HuH-7.5 (cell line): Measurements from ENCODE around the gene PLCL1.
"Not testable (repeated sequence)": the region's sequence is repeated elsewhere in the genome, so short reads cannot be mapped to it uniquely, and the experiment has no call there.

Source experiments
- DNase-seq: peaks from one replicate; pipeline ENCODE4 v3.0.0; 2011; ENCODE audit warnings: low spot score

Gene PLCL1

DNA sequence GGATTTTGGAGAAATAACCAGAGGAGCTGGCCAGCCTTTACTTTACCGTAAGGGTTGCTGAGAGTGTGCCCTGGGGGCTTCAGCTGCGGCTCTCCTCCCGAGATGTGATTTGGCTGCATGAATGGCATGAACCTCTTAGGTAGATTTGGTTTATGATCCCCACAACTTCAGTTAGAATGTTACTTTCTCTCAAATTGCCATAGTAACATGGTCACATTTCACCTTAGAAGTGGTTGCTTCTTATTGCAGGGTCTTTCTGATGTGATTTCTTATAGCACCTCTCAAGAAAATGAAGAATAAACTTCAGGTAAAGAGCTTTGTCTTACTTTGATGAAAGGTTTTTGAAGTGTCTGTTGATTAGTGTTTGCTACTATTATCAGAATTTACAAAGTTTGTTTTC, 5.6 kb downstream of the PLCL1 start:
- no peak for DNase-seq

DNA sequence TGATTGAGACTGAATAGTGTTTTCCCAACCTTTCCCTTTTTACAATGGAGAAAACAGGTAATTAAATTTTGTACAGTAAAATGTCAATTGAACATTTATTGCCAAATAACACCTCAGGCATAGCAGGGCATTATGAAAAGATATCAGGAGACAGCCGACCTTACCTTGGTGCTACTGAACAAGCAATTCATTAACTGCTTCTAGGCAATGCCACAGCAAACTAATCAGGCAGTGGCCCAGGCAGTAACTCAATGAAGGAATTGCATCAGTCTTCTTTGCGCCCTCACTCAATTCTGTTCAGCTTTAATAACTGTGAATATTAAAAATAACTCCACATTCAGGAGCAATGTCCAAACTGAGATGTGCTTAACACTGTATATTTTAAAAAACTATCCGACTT, 6.1 kb downstream of the PLCL1 start:
- no peak for DNase-seq

DNA sequence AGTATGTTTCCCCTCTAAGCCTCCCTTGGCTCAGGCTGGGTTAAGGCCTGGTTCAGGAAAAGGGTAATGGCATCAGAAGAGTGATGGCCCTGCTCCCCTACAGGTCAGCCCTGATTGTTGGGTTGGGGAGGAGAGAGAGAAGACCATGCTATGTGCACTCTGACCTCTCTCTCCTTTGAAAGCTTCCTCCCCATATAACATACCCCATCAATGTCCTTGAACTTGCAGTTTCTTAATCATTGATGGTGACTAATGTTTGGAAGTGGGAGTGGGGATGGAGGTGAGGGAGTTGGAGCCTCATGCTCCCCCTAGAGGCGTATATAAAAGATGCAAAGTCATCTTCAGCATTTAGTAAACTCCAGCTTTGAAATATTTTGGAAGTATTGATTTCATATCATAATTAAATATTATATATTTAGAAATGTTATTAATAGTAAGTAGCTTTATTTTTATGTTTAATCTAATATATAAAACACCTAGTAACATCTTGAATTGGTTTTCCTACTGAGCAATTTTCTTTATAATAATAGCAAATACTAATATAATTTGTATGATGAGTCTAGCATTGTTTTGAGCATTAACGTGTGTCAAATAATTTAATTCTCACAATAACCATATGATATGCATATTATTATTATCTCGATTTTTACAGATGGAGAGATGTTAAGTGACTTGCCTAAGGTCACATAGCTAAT, 8.8 kb downstream of the PLCL1 start:
- peak; percentile 31 for DNase-seq

DNA sequence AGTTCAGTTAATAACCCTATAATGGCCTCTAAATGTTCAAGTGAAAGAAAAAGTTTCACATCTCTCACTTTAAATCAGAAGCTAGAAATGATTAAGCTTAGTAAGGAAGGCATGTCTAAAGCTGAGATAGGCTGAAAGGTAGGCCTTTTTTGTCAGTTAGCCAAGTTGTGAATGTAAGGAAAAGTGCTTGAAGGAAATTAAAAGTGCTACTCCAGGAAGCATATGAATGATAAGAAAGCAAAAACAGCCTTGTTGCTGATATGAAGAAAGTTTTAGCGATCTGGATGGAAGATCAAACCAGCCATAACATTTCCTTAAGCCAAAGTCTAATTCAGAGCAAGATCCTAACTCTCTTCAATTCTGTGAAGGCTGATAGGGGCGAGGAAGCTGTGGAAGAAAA, 10.1 kb downstream of the PLCL1 start:
- DNase-seq: no peak

DNA sequence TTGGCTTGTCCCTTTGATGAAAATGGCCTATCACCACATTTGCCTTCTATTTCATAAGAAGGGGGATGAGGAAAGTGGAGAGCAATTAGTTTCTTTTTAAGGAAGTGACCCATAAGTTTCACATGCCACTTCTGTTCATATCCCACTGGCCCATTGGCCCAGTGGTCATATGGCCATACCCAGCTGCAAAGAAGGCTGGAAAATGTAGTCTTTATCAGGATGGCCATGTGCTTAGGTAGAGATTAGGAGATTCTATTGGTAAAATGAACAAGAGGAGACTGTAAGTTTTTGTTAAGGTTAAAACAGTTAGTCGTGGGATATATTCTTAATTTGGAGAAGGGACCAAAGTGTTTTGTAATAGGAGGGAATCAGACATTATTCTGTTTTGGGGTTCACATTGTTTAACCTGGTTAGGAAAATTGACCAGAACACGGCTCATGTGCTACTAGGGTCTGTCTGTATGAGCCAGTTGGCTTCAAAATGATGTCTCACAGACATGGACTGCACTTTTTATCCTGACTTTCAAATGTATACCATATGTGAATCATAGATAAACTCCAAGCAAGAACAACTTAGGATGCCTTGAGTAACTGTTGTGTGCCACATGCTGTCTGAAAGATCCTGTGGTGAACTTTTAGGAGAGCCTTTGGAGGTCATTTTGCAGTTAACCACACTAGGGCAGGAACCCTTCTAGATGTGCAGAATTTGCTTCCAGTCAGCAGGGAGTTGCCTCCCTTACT, 17.3 kb downstream of the PLCL1 start:
- DNase-seq: no peak

DNA sequence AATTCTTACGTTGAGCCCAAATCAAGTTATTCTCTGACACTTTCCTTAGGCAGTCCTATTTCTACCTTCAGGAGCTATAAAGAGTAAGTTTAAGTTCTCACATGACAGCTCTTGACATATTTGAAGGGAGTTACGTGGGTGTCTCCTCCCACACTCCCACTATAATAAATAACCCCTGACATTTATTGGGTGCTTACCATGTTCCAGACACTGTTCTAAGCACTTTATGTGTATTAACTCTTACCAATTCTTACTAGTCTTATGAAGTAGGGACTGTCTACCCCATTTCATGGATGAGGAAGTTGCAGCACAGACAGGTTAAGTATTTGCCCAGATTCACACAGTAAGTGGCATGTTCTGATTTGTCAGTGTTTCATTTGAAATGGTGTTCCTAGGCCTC, 17.9 kb downstream of the PLCL1 start:
- DNase-seq: no peak

DNA sequence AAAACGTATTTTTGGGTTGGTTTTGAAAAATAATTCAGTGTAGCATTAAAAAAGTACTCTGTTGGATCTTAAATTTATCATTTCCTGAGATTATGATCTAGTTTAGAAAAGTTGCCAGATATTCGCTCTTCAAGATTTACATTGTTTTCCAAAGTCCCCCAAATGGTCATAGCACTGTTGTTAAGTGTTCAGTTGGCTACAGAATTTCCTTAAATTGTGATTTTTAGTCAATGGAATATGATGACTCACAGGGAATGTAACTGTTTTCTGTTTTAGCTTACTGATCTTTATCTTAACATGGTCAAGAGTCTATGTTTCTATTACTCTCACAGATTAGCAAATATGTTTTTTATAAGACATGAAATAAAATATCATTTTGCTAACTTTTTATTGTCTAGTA, 23.2 kb downstream of the PLCL1 start:
- DNase-seq: no peak

DNA sequence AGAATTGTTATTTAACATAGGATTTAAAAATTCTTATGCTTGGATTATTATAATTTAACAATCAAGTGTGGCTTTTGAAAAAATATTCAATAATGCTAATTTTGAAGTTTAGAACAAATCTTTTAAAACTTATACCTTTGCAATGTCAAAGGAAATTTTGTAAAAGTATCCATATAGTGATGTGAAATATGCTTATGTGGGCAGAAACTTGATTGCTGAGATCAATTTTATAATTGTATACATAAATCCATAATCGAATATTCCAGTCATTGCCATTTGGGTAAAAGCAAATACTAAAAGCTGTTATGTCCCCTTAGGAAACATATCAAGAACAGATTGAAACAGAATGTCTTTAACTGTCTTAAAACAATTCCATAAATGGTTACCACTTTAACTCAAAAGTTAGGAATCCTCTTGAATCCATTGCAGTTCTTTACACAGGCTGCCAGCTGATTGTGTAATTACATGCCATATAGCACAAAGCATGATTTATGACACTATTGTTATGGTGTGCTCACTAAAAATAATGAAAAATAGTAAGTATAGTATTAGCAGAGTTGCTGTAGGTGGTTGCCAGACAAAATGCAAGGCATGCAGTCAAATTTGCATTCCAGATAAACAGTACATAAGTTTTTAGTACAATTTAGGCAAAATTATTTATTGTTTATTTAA, 24.2 kb downstream of the PLCL1 start:
- DNase-seq: no peak

DNA sequence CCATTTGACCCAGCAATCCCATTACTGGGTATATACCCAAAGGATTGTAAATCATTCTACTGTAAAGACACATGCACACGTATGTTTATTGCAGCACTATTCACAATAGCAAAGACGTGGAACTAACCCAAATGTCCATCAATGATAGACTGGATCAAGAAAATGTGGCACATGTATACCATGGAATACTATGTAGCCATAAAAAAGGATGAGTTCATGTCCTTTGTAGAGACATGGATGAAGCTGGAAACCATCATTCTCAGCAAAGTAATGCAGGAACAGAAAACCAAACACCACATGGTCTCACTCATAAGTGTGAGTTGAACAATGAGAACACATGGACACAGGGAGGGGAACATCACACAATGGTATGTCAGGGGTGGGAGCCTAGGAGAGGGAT, 30.4 kb downstream of the PLCL1 start:
- DNase-seq: not testable (repeated sequence)

DNA sequence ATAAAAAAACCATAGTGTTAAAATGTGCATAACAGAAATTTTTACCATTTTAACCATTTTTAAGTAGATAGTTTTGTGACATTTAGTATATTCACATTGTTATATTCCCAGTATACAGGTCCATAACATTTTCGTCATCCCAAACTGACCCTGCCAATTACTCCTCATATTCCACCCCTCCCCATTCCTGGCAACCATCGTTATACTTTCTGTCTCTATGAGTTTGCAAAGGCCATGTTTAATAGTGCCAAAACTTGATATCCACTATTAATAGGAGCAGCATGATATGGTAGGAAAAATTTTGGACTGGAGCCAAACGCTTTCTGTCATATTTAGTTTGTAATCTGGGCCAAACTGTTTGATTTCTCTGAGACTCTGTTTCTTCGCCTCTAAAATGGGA, 30.9 kb downstream of the PLCL1 start:
- no peak for DNase-seq

DNA sequence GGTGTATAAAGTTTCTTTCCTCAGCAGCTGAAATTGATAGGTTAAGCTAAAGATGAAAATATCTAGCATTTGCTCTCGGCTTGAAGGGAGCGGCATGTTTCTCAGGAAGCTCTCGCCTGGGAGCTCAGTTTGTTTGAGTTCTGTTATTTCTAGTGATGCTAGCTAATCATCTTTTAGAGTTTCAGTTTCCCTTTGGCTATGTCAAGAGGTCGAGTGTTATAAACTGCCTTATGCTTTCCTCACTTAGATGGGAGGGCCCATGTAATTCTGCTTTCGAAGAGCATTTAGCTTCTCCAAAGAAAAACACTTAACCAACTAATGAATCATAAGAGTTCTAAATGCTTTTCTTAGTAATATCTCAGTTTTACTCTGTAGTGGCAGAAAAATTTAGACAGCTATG, 33.6 kb downstream of the PLCL1 start:
- DNase-seq: no peak

DNA sequence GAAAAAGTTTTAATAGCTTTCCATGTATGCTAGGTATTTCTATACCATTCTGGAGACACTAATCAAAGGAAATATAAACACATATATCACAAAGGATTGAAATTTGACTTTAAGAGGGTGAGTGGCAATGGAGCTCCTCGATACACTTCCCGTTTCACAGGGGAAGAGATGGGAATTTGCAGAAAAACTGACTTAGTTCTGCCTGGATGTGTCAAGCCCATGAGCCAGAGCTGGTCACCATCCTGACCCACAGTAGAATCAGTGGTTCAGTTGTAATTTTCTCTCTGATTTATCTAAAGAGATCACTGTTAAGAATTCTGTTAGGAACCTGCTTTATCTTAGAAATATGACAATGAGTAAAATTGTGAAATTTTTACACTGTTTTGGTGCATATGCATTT, 34.2 kb downstream of the PLCL1 start:
- no peak for DNase-seq

DNA sequence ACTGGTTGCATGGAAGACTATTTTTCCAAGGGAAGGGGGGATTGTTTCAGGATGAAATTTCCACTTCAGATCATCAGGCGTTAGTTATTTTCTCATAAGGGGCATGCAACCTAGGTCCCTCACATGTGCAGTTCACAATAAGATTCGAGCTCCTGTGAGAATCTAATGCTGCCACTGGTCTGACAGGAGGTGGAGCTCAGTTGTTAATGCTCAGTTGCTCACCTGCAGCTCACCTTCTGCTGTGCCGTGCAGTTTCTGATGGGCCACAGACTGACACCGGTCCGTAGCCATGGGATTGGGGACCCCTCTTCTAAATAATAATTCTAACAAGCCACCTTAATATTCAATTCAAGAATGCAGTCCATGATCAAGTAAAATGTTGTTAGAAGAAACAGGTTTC, 34.9 kb downstream of the PLCL1 start:
- DNase-seq: no peak

DNA sequence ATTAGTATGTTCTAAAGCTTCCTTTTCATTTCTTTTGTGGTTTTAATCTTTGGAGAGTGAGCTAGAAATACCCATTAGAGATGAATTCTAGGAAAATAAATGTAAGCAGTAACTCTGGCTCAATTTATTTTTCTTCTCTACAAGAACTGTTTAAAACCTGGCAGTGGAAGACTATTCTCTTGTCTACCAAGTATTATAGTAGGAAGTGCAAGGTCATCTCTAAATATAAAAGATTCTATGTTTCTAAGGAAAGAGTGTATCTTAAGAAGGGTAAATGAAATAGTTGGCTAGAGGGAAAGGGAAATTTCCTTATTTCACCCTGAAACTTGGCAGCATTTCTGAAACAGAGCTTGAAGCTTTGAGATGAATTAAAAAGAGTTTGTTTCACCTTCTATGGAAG, 35.5 kb downstream of the PLCL1 start:
- no peak for DNase-seq

DNA sequence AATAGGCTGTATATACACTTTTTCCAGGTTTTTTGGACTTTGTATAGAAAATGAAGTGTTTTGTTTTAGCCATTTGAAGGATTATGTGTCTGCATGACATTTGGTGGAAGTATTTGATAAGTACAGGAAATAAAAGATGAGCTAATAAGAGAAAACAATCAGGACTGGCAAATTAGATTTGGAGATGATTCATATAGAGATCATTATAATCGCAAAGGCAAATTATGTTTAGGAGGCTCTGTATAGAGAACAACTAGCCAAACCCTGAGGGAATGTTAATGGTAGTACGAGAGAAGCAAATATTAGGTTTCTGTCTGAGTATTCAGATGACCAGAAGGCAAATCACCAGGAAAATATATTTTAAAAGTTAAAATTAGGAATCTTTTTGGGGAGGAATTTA, 41.7 kb downstream of the PLCL1 start:
- DNase-seq: no peak

DNA sequence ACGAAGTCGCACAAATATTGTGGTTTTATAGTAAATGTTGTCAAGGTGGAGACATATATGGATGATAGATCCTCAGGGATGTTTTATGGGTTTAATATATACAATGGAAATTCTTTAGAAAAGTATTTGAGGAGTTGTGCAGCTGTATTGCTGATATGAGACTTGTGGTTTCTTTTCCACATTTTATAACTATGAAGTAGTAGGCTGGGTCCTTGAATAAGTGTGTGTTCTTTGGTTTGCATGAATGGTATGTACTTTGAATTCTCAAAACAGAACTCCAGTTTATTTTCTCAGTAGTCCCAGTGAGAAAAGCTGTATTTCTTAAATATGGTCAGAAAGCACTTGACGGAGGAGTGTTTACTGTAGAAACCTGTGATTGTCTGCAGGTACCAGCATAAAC, 42.4 kb downstream of the PLCL1 start:
- DNase-seq: no peak

DNA sequence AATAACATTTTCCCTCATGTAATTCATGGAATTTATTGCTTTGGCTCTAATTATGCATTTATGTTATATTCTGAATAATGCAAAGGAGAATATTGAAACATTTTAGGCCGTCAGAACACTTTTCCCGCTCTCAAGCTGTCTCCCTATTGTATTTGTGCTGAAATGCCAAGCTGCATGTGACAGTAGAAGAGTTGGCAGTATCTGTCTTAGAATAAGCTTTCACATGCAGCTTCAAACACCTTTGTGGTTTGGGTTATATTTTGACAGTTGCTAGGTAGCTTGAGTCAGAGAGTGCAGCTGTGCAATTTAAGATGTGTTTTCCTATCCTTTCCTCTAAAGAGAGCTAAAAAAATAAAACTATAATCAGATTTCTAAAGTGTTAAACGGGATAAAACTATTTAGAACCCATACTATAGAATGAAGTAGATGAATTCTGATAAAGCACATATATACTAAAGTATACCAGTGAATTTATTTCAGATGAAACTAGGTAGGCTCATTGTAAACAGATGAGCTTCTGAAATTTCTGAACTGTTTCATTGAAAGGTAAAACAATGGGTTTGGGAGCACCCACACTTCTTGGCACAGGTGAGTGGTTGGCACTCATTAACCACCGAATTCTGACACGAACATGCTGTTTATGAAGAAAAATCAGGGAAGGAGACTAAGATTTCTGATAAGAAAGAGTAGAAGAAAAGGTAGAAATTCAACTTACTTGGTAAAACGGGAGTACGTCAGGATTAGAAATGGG, 43.4 kb downstream of the PLCL1 start:
- no peak for DNase-seq

DNA sequence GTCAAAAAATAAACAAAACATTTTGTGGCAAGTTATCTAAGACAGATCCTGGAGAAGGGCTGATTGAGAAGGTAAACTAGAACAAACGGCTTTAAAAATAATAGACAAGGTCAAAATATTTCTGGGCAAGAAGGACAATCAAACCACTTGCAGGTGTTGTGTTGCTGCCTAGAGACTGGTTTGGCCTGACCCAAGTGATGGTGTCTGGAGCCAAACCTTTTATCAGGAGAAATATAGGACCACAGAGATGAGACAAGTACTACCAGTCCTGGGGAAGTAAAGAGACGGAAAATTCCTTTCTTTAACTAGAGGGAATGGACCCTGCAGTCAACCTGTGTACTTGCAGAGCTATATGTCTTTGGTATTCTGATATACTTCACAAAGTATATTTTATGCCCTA, 44.2 kb downstream of the PLCL1 start:
- DNase-seq: no peak

DNA sequence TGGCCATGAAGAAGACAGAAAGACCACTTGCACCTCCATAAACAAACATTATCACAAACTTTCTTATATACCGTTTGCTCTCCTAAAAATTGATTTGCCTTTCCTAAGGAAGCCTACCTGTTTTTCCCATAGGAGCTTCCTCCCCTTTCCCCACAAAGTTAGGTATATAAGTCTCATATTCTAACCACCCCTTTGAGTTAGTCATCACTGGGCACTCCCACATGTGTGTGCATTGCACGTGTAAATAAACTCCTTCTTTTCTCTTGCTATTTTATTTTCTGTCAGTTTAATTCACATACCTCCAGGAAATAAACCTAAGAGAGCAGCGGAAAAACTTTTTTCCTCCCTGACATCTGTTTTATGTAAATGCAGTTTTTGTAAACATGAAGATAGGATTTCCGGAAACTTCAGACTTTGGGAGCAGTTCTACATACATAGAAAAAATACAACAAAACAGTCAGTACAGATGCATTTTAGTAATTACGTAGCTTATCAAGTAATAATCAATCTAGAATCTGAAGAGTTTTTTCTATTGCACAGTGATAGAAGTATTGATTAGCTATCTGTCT, 46.6 kb downstream of the PLCL1 start:
- no peak for DNase-seq

DNA sequence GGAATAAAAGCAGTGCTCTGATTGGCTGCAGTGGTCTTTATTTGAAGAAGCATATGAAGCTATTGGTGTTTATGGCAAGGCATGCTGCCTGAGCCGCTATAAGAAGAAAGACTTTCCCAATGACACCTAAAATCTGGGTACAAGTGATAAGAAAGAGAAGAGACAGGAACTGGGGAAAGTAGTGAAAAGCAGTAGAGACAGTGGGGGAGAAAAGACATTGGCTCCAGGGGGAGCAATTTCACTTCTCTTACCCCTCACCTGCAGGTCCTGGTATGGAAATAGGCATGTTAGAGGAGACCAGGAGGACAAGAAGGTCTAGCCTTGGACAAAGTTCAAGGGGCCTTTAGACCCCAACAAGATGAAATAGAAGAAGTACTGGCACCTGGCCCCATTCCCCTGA, 47.1 kb downstream of the PLCL1 start:
- no peak for DNase-seq

DNA sequence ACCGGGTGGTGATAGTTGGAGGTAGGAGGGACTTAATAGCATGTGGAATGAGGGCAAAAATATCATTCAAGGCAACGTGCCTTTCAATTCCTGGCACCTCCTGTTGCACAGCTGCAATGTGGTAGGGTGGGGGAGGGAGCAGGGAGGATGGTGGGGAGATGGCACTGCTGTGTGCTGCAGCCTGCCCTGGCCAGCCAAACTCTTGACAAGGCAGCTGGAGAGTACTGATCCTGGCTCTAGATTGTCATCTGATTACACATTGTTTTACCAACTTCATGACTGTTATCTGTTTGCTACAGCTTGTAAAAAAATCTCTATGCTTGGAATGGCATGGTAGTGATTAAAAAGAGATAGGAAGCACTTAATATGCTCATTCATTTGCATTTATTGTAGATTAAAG, 47.7 kb downstream of the PLCL1 start:
- no peak for DNase-seq

DNA sequence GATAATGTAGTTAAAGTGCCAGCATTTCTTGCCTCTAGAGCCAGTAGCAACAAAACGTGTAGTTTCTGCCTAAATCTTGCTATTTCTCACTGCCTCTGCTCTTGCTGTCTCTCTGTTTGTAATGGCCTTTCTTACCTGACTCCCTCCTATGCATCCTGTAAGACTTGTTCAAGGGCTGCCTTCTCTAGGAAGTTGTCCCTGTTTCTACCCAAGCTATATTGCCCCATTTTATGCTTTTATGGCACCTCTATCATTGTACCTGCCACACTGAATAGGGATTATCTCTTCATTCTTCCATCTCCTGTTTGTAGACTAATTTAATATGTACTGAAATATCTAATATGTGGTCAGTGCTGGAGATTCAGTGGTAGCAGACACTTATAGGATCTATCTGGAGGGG, 49.2 kb downstream of the PLCL1 start:
- no peak for DNase-seq
